HG03175 (cell line): Measurements from ENCODE around the gene PIP4P1.

ENCODE experiments used
- ATAC-seq: cut with Tn5 transposase; IDR thresholded peaks from one replicate; pipeline ENCODE4 v1.9.1; 2021; ENCODE audit warnings: mild to moderate bottlenecking, moderate library complexity; ENCODE audit not compliant: unreplicated experiment

The PIP4P1 gene

DNA sequence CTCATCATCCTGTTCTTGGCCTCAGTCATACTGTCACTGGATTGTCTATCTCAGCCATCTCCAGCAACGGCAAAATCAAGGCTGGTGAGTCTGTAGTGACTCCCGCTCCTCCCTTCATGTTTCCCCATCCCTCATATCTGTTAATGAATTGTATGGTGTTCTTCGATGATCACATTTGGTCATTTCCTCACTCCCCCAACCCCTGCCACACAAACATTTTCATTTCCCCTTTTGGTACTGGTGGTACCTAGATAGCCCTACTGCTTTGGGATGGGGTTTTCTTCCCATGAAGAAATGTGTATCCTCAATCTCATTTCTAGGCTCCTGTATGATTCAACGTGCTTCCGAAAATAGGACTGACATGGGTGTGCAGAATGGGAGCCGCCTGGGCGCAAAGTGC, 22.6 kb downstream of the PIP4P1 start:
- peak; percentile 64 for ATAC-seq

DNA sequence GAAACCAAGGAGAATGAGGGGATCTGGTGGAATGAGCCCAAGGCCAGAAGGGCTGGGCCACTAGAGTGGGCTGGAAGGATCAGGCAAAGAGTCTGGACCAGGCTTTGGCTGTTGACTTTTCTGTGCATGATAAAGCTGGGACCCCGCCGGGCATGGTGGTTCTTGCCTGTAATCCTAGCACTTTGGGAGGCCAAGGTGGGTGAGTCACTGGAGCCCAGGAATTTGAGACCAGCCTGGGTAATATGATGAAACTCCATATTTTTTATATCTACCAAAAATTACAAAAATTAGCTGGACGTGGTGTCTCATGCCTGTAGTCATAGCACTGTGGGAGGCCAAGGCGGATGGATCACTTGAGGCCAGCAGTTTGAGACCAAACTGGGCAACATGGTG, 24.9 kb downstream of the PIP4P1 start:
- ATAC-seq = no peak

DNA sequence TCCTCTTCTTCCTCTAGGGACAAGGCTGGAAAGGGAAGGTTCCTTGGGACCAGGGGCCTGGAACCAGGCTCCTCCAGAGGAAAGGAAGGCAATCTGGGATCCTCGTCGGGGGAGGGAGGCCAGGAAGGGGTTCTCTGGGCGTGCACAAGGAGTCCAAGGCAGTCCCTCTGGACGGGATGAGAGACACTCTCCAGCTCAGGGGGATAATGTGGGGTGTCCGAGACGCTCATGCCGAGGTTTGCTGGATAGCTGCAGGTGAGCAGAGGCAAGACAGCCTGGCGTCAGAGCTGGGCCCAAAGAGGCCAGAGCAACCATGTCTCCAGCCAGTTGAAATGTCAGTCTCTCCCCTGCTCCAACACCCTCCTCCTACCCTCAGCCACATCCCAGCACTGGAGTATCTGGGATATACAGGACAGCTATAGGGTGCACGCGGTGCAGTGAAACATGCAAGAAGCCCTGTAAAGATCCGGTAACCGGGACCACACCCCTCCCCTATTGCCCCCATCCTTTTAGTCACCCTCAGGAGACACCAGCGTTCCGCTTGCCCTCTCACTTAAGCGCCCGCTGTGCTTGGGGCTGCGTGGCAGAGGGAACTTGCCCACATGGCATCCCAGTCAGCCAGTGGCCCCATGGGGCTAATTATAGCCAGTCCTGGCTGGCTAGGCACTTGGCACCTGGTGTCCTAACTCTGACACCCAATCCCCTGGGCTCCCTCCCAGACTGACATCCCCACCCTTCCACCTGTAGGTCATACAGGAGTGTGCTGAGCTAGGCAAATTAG, 25.5 kb downstream of the PIP4P1 start, which contains the start of gene KLHL33:
TSS of gene KLHL33 (minus strand) at position 585 of the 781 bp plus-strand sequence. CDS start at position 230, 355 bp downstream.
- no peak for ATAC-seq

DNA sequence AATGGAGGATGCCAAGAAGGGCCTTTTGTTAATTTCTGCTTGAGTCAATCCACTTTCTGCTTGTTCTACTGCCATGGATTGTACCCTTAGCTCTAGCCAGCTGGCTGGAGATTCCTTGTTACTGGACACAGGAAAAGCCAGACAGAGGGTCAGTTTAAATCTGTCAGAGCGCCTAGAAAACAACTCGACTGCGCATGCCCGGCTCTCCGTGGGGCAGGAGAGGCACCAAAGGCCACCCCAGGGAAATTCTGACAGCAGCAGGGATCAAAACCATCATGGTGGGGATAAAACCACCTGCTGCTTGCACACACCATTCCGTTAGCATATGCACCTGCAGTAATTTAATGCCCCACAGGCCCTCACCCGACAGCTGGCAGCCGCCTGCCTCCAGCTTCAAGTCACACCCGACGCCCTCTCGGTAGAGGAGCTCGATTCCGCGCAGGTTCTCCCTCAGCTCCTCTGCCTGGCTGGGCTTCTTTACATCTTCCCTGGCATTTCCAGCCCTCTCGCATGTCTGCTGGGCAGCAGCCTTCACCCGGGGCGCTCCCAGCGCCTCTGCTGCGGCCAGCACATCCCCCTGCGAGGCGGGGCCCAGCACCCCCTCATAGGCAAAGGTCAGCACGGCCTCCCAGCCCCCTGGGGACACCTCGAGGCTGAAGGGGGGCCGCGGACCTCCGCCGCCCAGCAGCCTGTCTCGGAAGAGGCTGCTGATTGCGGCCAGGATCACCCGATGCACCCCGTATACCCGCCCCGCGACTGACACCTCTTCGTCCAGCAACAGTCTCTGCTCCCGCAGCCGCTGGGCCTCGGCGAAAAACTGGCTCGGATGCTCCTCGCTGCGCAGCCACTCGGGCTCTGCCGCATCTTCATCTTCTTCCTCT, 26.3 kb downstream of the PIP4P1 start:
- no peak for ATAC-seq

GRCh38 chr14:20429801-20430669, 31.2 kb downstream of the PIP4P1 start:
- no peak for ATAC-seq

- ATAC-seq = no peak
Observed at GRCh38 chr14:20428802-20429201, 32.4 kb downstream of the PIP4P1 start.

GRCh38 chr14:20428010-20428365, 33.2 kb downstream of the PIP4P1 start:
- peak; percentile 16 for ATAC-seq

DNA sequence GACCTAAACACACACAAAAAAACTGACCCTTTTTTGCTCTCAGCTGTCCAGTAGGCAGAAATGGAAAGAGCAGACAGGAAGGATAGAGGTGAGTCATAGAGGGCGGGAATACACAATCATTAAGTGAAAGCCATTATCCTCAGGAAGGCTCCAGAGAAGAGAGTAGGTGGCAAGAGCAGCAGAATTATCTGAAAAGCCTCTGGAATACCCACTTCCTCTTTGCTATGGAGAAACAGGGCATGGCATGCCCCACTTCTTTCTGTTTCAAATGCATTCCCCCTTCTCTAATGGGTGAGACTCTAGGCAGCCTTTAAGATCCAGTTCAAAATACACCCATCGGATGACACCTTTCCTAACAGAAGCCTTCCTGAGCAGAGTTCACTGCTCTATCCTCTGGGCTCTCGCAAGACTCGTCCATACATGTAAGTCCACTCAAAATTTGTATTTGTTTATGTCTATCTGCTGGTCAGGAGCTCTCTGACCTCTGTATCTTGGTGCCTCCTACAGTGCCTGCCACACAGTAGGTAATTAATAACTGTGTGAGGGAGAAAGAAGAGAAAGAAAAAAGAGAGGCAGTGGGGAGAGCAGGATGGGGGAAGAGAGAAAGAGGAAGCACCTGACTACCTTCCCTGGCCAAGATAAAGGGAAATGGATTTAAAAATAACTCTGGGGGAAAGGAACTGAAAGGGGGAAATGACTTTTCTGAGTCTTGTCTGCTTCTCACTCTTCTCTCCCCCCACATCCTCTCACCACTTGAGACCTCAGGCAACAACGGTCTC, 33.8 kb downstream of the PIP4P1 start:
- peak; percentile 72 for ATAC-seq

DNA sequence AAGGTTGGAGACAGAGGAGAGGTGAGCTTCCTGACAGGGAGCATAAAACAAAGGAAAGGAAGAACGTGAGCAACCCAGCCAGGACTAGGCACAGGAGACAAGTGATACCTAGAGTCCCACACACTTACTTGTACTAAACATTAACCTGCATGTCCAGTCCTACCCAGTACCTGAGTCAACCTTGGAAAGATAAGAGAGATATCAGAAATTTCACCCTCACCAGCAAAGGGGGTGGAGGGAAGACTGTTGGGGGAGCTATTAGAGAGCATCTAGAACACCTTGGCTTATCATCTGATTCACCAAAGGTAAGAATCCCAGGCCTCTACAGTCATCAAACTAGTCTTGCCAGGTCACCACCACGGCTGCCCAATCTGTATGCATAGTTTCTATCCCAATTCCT, 36.4 kb downstream of the PIP4P1 start:
- ATAC-seq = no peak

DNA sequence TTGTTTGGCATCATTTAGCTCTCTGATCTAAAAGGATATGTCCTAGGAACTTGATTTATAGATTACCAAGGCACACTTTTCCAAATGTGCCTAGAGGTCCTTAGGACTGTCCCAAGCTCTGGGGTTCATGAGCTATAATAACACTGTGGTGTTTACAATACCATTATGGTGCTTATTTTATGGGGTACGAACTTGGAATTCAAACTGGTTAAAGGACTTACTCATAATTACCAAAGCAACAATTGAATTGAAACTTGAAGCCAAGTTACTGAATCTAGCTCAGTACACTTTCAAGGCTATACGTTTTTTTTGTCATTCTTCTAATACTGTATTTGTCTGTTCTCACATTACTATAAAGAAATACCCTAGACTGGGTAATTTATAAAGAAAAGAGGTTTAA, 38.3 kb downstream of the PIP4P1 start:
- ATAC-seq = no peak

- no peak for ATAC-seq
Observed at GRCh38 chr14:20421267-20421666, 40.0 kb downstream of the PIP4P1 start.

DNA sequence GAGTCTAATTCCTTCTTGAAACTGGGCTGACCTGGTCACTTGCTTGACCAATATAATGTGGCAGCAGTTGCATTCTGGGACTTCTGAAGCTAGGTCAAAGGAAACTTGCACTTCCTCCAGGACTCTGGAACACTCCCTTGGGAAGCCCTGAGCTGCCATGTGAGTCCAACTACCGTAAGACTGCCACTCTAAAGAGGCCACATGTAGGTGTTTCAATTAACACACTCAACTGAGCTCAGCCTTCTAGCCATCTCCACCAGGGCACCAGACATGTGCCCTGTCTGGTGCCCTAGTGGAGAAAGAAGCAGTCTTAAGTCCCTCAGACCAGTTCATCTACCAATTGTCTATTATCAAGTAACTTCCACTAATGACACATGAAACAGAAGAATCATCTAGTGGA, 41.8 kb downstream of the PIP4P1 start:
- no peak for ATAC-seq

GRCh38 chr14:20418501-20418909, 42.7 kb downstream of the PIP4P1 start:
- no peak for ATAC-seq

DNA sequence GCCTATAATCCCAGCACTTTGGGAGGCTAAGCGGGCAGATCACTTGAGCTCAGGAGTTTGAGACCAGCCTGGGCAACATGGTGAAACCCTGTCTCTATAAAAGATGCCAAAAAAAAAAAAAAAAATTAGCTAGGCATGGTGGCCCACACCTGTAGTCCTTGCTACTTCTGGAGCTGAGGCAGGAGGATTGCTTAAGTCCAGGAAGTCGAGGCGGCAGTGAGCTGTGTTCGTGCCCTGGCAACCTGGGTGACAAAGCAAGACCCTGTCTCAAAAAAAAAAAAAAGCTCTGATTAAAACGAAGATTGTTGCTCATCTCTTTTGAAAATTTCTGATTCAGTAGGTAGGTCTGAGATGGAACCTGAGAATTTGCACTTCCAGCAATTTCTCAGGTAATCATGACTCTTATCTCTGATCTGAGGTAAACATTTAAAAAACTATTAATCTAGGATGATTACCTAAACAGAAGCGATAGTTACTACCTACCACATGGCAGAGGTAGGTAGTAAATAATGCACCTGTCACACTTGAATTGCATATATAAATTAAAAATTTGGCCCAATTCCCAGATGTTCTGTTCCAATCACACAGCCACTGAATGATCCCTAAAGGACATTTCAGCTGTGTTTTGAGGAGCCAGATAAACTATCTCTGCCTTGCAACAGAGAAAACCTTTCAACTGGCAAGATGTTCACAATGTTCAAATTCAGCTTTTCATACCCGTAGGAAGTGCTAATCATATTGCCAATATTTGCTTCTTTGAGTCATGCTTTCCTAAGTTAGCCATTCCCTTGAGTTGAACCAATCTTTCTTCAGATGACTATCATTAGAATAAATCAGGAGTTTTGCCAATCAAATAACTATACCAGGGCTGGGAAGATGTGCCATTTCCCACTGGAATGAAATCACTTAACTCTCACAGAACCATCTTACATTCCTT, 43.7 kb downstream of the PIP4P1 start:
- no peak for ATAC-seq

DNA sequence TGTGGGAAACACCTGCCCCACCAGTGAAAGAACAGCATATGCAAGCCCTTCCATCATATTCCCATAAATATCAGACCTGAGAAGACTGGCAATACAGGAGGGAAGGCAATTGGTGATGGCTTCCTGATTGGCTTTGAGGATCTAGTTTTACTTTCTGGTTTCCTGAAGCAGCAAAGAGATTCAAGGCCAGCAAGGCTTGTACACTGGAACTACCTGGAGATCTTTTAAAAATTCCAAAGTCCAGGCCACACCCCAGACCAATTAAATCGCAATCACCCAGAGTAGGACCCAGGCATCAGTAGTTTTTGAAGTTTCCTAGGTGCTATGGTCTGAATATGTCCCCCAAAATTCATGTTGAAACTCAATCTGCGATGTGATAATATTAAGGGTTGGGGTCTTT, 45.0 kb downstream of the PIP4P1 start:
- no peak for ATAC-seq

- ATAC-seq = peak; percentile 49
Observed at GRCh38 chr14:20415782-20416206, 45.4 kb downstream of the PIP4P1 start.

GRCh38 chr14:20413744-20414082, 47.5 kb downstream of the PIP4P1 start:
- ATAC-seq = peak; percentile 34

DNA sequence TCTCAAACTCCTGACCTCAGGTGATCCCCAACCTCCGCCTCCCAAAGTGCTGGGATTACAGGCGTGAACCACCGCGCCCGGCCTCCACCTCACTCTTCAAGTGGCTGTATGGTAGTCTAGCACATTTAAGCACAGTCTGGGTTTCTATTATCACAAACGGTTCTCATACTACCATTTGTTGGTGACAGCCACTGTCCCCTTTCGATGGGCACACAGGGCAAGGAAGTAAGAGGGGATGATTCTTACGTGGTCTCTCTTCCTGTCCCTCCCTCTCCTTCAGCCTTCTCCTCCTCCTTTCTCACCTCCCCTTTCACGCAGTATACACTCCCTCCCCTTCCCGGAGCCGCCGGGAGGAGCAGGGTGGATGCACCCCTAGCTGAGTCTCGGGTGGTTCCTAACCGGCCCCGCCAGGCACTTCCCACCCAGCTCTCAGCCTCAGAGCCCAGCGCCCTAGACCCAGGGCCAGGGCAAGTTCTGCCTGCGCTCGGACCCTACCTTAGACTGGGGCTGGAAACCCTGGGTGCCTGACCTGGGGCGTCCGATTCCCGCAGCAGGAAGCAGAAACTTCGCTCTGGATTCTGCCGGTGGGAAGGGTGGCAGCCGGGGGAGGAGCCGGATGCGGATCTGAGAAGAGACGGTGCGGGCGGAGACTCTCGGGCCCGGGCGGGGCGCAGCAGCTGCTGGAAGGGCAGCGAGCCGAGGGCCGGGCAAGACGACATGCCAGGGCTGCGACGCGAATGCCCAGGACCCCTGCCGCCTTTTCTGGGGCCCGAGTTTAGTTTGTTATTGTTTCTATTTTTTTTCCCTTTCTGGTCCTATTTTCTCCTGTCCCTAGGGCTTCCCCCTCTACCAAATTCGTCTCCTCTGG, 48.1 kb downstream of the PIP4P1 start, which contains the start of gene TEP1:
TSS of gene TEP1 (minus strand) at position 626 of the 868 bp plus-strand sequence. CDS start 5,062 bp downstream, outside the sequence.
- peak; percentile 78 for ATAC-seq
